ENCODE data around the gene PSG4. TPM values are rescaled to one million over a fixed set of nuclear protein-coding genes. Genes with fewer than 3 reads are reported as not detected.
"Not testable (repeated sequence)": the region's sequence is repeated elsewhere in the genome, so short reads cannot be mapped to it uniquely, and the experiment has no call there.

Gene PSG4
- total RNA-seq = not detected

DNA sequence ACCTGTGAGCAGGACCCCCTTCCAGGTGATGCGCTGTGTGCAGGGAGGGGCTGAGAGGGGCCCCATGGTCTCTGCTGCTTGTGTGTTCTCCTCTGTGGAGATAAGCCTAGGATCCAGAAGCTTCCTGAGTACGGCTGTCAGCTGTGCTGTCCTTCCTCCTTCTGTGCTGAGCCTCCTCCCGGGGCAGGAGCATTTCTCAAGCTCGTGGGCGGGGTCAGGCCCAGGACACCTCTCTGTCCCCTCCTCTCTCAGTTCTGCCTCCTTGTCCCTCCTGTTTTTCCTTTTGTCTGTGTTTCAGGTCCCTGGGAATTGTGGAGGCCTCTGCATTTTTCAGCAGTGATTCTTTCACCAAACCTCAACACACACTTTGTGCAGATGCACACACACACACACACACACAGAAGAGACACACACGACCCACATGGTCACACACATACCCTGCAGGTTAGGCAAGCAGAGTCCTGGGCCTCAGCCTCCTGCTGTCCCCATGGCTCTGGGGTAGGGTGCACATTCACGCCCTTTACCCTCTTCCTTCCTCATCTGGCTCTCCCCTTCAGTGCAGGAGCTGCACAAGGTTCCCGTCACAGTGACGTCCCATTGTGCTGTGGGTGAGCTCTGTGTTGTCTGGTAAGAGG, at the start of gene PSG4:
TSS of gene PSG4 (minus strand) at position 168 of the 635 bp plus-strand sequence. CDS start at position 66, 102 bp downstream.
- CTCF ChIA-PET = interaction anchor here (1.5 to 1.6 kb wide), 2 partner anchors 33 to 64 kb away, joined by 3 read pairs; partner anchors contain the start of gene PSG9
- intact Hi-C loops (cut with micrococcal nuclease); H3K27me3 Mint-ChIP-seq: not testable (repeated sequence)

DNA sequence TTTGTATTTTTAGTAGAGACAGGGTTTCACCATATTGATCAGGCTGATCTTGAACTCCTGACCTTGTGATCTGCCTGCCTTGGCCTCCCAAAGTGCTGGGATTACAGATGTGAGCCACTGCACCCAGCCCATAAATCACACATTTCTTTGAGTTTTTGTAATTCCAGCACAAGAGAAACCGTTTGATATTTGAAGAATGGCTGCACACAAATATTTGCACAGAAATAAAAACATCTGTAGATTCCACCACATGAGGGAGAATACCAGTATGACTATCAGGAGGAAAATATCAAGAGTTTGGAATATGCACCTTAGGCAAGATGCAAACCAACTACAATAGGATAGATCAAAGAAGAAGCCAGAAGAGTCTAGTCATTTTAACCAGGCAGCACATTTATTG, 46.0 kb upstream of the PSG4 start:
- H3K27ac Mint-ChIP-seq; H3K9me3 Mint-ChIP-seq; H3K4me1 Mint-ChIP-seq (ENCODE audit: low read depth); H3K4me3 Mint-ChIP-seq; H3K36me3 Mint-ChIP-seq; CTCF ChIA-PET; DNase-seq; POLR2A ChIA-PET; intact Hi-C loops (cut with micrococcal nuclease): not testable (repeated sequence)
- H3K27me3 Mint-ChIP-seq = peaks cover 11% of the 10 kb centered on the region

More for the DNA sequence above, at the start of gene PSG4:
- DNase-seq; H3K9me3 Mint-ChIP-seq; H3K4me3 Mint-ChIP-seq; H3K27ac Mint-ChIP-seq; H3K36me3 Mint-ChIP-seq; H3K4me1 Mint-ChIP-seq (ENCODE audit: low read depth); POLR2A ChIA-PET: not testable (repeated sequence)

DNA sequence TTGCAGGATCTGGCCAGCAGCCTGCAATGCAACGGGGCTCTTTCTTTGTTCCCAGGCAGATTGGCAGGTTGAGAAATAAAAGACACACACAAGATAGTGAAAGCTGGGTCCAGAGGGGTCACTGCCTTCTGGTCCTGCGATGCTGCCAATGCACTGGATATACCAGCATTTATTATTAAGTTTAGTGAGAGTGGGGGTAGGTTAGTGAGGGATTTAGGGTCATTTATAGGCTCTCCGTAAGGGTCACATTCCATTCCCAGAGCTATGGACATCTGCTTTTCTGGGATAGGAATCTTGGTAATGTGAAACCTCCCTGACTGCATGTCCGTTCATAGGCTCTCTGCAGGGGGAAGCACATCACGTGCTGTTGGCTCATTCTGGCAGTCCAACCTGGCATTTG, 44.9 kb upstream of the PSG4 start:
- H3K9me3 Mint-ChIP-seq; intact Hi-C loops (cut with micrococcal nuclease); H3K36me3 Mint-ChIP-seq; POLR2A ChIA-PET; H3K4me3 Mint-ChIP-seq; H3K27ac Mint-ChIP-seq; DNase-seq; H3K4me1 Mint-ChIP-seq (ENCODE audit: low read depth); CTCF ChIA-PET: not testable (repeated sequence)
- H3K27me3 Mint-ChIP-seq = peaks cover 10% of the 10 kb centered on the region

DNA sequence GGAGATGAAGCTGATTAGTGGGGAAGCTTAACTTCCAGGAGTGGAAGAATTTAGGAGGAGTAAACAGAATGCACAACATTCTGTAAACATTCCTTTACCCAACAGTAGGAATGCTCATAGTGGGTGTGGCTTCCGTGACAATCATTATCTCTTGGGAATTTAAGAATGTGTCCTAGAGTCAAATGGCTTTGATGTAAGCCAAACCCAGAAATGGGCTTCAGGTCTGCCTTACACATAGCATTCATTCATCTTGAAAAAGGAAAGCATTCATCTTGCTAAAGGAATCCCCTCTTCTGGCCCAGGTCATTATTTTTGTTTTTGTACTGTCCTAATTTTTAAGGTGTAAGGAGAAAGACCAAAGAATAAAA, 43.2 kb upstream of the PSG4 start:
- DNase-seq; H3K4me1 Mint-ChIP-seq (ENCODE audit: low read depth); POLR2A ChIA-PET; H3K4me3 Mint-ChIP-seq; H3K27me3 Mint-ChIP-seq; intact Hi-C loops (cut with micrococcal nuclease); CTCF ChIA-PET; H3K9me3 Mint-ChIP-seq; H3K27ac Mint-ChIP-seq; H3K36me3 Mint-ChIP-seq: not testable (repeated sequence)

DNA sequence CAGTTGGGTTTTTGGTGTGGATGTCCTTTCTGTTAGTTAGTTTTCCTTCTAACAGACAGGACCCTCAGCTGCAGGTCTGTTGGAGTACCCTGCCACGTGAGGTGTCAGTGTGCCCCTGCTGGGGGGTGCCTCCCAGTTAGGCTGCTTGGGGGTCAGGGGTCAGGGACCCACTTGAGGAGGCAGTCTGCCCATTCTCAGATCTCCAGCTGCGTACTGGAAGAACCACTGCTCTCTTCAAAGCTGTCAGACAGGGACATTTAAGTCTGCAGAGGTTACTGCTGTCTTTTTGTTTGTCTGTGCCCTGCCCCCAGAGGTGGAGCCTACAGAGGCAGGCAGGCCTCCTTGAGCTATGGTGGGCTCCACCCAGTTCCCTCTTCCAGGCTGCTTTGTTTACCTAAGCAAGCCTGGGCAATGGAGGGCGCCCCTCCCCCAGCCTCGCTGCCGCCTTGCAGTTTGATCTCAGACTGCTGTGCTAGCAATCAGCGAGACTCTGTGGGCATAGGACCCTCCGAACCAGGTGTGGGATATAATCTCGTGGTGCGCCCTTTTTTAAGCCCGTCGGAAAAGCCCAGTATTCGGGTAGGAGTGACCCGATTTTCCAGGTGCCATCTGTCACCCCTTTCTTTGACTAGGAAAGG, 41.9 kb upstream of the PSG4 start:
- H3K27ac Mint-ChIP-seq; H3K27me3 Mint-ChIP-seq; H3K9me3 Mint-ChIP-seq; intact Hi-C loops (cut with micrococcal nuclease); DNase-seq; H3K36me3 Mint-ChIP-seq; POLR2A ChIA-PET; CTCF ChIA-PET; H3K4me1 Mint-ChIP-seq (ENCODE audit: low read depth); H3K4me3 Mint-ChIP-seq: not testable (repeated sequence)

DNA sequence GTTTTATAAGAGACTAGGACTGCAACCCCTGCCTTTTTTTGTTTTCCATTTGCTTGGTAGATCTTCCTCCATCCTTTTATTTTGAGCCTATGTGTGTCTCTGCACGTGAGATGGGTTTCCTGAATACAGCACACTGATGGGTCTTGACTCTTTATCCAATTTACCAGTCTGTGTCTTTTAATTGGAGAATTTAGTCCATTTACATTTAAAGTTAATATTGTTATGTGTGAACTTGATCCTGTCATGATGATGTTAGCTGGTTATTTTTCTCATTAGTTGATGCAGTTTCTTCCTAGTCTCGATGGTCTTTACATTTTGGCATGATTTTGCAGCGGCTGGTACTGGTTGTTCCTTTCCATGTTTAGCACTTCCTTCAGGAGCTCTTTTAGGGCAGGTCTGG, 40.4 kb upstream of the PSG4 start:
- intact Hi-C loops (cut with micrococcal nuclease); H3K4me3 Mint-ChIP-seq; H3K27ac Mint-ChIP-seq; H3K9me3 Mint-ChIP-seq; H3K27me3 Mint-ChIP-seq; H3K36me3 Mint-ChIP-seq; H3K4me1 Mint-ChIP-seq (ENCODE audit: low read depth); POLR2A ChIA-PET; DNase-seq; CTCF ChIA-PET: not testable (repeated sequence)

DNA sequence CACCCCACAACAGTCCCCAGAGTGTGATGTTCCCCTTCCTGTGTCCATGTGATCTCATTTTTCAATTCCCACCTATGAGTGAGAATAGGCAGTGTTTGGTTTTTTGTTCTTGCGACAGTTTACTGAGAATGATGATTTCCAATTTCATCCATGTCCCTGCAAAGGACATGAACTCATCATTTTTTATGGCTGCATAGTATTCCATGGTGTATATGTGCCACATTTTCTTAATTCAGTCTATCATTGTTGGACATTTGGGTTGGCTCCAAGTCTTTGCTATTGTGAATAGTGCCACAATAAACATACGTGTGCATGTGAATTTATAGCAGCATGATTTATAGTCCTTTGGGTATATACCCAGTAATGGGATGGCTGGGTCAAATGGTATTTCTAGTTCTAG, 36.8 kb upstream of the PSG4 start:
- POLR2A ChIA-PET; H3K36me3 Mint-ChIP-seq; H3K4me3 Mint-ChIP-seq; H3K27me3 Mint-ChIP-seq; H3K27ac Mint-ChIP-seq; H3K4me1 Mint-ChIP-seq (ENCODE audit: low read depth); DNase-seq; intact Hi-C loops (cut with micrococcal nuclease); CTCF ChIA-PET: not testable (repeated sequence)
- peaks cover 21% of the 10 kb centered on the region for H3K9me3 Mint-ChIP-seq

DNA sequence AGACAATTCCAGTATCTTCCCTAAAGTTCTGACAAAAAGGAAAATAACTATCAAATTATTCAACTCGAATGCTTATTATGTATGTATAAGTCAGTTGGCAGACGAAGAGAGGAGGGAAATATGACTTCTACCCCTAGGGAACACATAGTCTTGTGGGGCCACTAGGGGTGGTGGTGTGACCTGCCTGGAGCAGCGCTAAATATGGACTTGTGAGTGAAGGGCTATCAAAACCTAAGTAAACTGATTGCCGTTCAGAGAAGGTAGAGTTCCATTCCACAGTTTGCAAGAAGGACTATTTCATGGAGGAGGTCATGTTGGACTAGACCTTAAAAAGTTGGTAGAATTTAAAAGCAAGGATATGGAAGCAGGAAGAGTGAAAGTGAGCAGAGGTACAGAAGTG, 32.8 kb upstream of the PSG4 start:
- H3K4me1 Mint-ChIP-seq (ENCODE audit: low read depth); POLR2A ChIA-PET; H3K27ac Mint-ChIP-seq: not testable (repeated sequence)

DNA sequence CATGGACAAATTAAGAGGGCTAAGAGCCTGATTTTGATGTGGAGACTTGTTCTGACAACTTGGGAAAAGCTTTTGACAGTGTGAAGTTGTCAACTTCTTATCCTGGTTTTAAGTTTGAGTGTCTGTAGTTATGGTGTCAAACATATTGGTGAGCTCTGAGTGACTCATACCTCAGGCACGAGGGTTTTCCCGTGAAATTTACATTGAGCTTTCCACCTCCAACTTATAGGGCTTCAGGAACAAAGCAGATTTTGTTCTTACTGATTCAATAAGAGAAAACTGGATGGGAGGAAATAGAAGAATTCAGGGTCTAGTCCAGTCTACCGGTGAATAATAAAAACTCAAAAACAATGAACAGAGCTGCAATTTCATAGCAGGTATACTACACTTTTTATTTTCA, 30.2 kb upstream of the PSG4 start:
- peaks cover 27% of the 10 kb centered on the region for H3K9me3 Mint-ChIP-seq
- H3K27me3 Mint-ChIP-seq; POLR2A ChIA-PET; H3K36me3 Mint-ChIP-seq; H3K4me3 Mint-ChIP-seq; H3K27ac Mint-ChIP-seq; intact Hi-C loops (cut with micrococcal nuclease); H3K4me1 Mint-ChIP-seq (ENCODE audit: low read depth); DNase-seq; CTCF ChIA-PET: not testable (repeated sequence)

More for the DNA sequence above, 32.8 kb upstream of the PSG4 start:
- CTCF ChIA-PET; intact Hi-C loops (cut with micrococcal nuclease); H3K27me3 Mint-ChIP-seq; H3K36me3 Mint-ChIP-seq; H3K4me3 Mint-ChIP-seq; DNase-seq: not testable (repeated sequence)
- H3K9me3 Mint-ChIP-seq = peaks cover 20% of the 10 kb centered on the region

DNA sequence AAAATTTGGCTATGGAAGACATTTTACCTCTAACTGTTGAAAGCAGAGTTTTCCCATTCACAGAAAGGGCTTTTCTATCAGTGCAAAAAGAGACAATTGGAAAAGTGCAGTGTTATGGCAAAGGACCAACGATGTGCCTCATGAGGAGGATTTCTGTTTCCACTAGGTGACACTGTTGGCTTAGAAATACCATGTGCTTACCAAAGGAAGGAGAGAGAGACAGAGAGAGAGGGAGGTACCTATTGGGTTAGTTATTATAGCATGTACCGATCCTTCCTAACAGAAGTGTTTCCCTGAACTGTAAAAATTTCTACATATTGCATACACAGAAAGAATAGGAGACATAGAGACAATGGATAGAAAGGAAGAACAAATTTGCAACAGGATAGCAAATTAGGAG, 23.9 kb upstream of the PSG4 start:
- no peak for DNase-seq
- POLR2A ChIA-PET = no interaction called here

DNA sequence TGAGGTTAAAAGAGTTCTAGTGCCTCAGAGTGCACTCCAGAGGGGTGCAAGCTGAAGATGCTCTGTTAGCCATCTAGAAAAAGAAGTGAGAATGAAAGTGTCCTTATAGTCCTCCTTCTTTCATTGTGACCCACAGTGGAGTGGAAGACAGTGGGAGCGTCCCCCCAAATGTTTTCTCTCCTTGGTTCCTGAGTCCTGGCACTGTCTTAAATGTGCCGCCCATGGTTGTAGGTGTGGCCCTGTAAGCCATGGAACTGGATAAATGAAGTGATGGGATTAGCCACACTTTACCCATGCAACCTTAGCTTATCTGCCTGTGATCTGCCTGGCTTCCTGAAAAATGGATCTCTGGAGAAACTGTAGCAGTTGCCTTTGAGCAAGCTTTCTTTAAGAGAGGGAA, 23.3 kb upstream of the PSG4 start:
- H3K27ac Mint-ChIP-seq; H3K4me3 Mint-ChIP-seq; intact Hi-C loops (cut with micrococcal nuclease); POLR2A ChIA-PET; H3K4me1 Mint-ChIP-seq (ENCODE audit: low read depth); H3K27me3 Mint-ChIP-seq: not testable (repeated sequence)
- peaks cover 49% of the 10 kb centered on the region for H3K9me3 Mint-ChIP-seq
- peak; percentile 15 for DNase-seq
- peaks cover 23% of the 10 kb centered on the region for H3K36me3 Mint-ChIP-seq
- CTCF ChIA-PET = interaction anchor here (0.8 kb wide), 1 partner anchor 18 kb away, joined by 3 read pairs; no protein-coding TSS in a partner anchor

More for the DNA sequence above, 23.9 kb upstream of the PSG4 start:
- H3K27ac Mint-ChIP-seq = no peak overlapping the region
- no peaks in the 10 kb centered on the region for H3K4me1 Mint-ChIP-seq (ENCODE audit: low read depth)
- H3K4me3 Mint-ChIP-seq = no peak overlapping the region
- H3K27me3 Mint-ChIP-seq = peaks cover 3% of the 10 kb centered on the region
- intact Hi-C loops (cut with micrococcal nuclease) = no loop called here
- CTCF ChIA-PET = no interaction called here
- peaks cover 54% of the 10 kb centered on the region for H3K9me3 Mint-ChIP-seq
- H3K36me3 Mint-ChIP-seq = peaks cover 23% of the 10 kb centered on the region

DNA sequence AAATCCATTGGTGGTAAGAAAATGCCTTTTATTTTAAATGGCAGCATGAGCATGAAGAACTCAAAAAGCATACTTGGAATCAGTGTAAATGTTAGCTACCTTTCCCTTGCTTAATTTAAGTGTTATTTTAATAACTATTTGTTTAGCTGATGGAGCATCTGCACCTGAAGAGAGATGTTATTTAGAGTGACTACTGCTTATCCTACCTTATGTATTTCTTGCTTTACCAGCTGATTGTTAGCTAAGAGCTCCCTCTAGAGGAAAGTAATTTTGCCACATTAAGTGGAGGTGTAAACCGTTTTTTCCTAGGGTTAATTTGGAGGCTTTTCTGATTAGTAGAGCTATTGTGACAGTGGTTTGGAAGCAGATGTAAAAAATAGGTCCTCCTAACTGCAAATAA, 21.5 kb upstream of the PSG4 start:
- POLR2A ChIA-PET; H3K27me3 Mint-ChIP-seq; H3K27ac Mint-ChIP-seq; H3K4me1 Mint-ChIP-seq (ENCODE audit: low read depth); intact Hi-C loops (cut with micrococcal nuclease); CTCF ChIA-PET; DNase-seq; H3K4me3 Mint-ChIP-seq: not testable (repeated sequence)
- H3K36me3 Mint-ChIP-seq = peaks cover 23% of the 10 kb centered on the region
- peaks cover 49% of the 10 kb centered on the region for H3K9me3 Mint-ChIP-seq

DNA sequence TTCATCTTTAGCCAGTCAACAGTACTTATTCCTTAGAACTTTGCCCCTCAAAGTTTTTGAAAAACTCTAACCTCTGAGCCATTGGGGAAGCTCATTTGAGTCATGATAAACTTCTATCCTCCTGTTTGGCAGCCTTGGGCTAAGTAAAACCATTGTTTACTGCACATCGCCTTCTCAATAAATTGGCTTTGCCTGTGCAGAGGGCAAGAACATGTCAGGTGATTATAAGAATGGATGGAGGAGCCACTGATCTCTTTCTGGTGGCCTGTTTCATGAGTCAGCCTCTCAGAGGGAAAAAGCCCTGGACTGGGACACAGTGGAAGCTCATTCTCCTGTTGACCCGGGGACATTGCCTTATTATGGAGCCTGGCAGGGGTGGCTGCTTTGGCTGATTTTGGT, 19.4 kb upstream of the PSG4 start:
- Mint-ChIP-seq H3K36me3 (peaks cover 17% of the 10 kb centered on the region), H3K27ac (no peak overlapping the region), H3K4me1 (ENCODE audit: low read depth) (no peaks in the 10 kb centered on the region), H3K9me3 (peaks cover 36% of the 10 kb centered on the region), H3K27me3 (no peaks in the 10 kb centered on the region), H3K4me3 (no peak overlapping the region)
- POLR2A ChIA-PET = no interaction called here
- intact Hi-C loops (cut with micrococcal nuclease) = no loop called here
- CTCF ChIA-PET = no interaction called here
- no peak for DNase-seq

Measured in activated CD4-positive, alpha-beta memory T cell treated with anti-CD3 and anti-CD28 coated beads for 36 hours (primary cell).